Loucy (cell line): Measurements from ENCODE around the gene ASB10.

Source experiments
- CTCF ChIP-seq: fragments of 200-600 bp; sonication (generic); conservative IDR thresholded peaks from 2 replicates; pipeline ENCODE4 v1.5.1; 2014; ENCODE audit warnings: mild to moderate bottlenecking, antibody characterized with exemption, low read length
- EZH2phosphoT487 ChIP-seq: fragments of 200-600 bp; IDR thresholded peaks from 2 replicates; pipeline ENCODE4 v1.6.1; 2018; ENCODE audit warnings: antibody characterized with exemption, mild to moderate bottlenecking, moderate library complexity, borderline replicate concordance

- TF ChIP-seq CTCF (no peak), EZH2phosphoT487 (no peak)
Observed at GRCh38 chr7:151139791-151140190, 47.3 kb downstream of the ASB10 start.
